Breast epithelium (tissue), 3 donors: ENCODE measurements around the gene BCL2L12.

Source experiments
- CTCF ChIP-seq, 3 donors: fragments of 450-650 bp; IDR thresholded peaks; one replicate each; pipeline ENCODE4 v1.5.1; 2016 to 2017; ENCODE audit warnings: antibody characterized with exemption in 3 of 3, mild to moderate bottlenecking in 3 of 3, moderate library complexity in 3 of 3
- POLR2A ChIP-seq: fragments of 450-650 bp; IDR thresholded peaks from one replicate; pipeline ENCODE4 v1.6.1; 2016; ENCODE audit warnings: antibody characterized with exemption, mild to moderate bottlenecking, moderate library complexity
- POLR2AphosphoS5 ChIP-seq, 3 donors: sonication (generic); formaldehyde crosslinking; IDR thresholded peaks; one replicate each; pipeline ENCODE4 v1.6.1; 2017; ENCODE audit warnings: antibody characterized with exemption in 3 of 3

GRCh38 chr19:49716154-49716553 is 50.4 kb downstream of the BCL2L12 start:
- TF ChIP-seq POLR2AphosphoS5 (IDR thresholded peaks at IDR 0.05) (no peak), POLR2A (no peak), CTCF (IDR thresholded peaks at IDR 0.05) (no peak)
